ENCODE results near the gene SLC30A2. TPM values are rescaled to one million over a fixed set of nuclear protein-coding genes. Genes with fewer than 3 reads are reported as not detected.

Gene SLC30A2
- total and polyA plus RNA-seq, 2 experiments from 2014 or later: 0.07 TPM; not detected in 1

- Mint-ChIP-seq H3K27ac (no peak overlapping the region), H3K4me1 (peaks cover 5% of the 10 kb centered on the region; the same call in 1 of the 3 replicates), H3K36me3 (ENCODE audit: low read depth) (no peaks in the 10 kb centered on the region), H3K4me3 (no peak overlapping the region), H3K27me3 (ENCODE audit: insufficient read depth, low read depth, poor library complexity) (peaks cover 9% of the 10 kb centered on the region), H3K9me3 (no peaks in the 10 kb centered on the region)
- no peaks in the 10 kb centered on the region for H3K9me2 ChIP-seq (ENCODE audit: insufficient read depth)
- H3K4me3 ChIP-seq: no peak overlapping the region
- ATAC-seq (no peak), DNase-seq (ENCODE audit: low spot score) (no peak)
- TF ChIP-seq NANOG (IDR thresholded peaks at IDR 0.05; ENCODE audit: borderline replicate concordance): no peak
- no peak for TF ChIP-seq EZH2 (IDR thresholded peaks at IDR 0.05; ENCODE audit: low read depth, unreplicated experiment)
- TF ChIP-seq STAT1 (IDR thresholded peaks at IDR 0.05; ENCODE audit: unreplicated experiment): no peak
- no peak for TF ChIP-seq ETS1 (IDR thresholded peaks at IDR 0.05)
- no peak for TF ChIP-seq POLR2AphosphoS5 (IDR thresholded peaks at IDR 0.05; ENCODE audit: low read depth)
- TF ChIP-seq ZNF114 (CRISPR knock-in tag; IDR thresholded peaks at IDR 0.05): no peak
- TF ChIP-seq ZNF331 (CRISPR knock-in tag; IDR thresholded peaks at IDR 0.05; ENCODE audit: low read depth): no peak
- no peak for TF ChIP-seq JUNB (IDR thresholded peaks at IDR 0.05; ENCODE audit: unreplicated experiment)
- H3K27me3 ChIP-seq (ENCODE audit: insufficient read depth): 0 out of 2 replicates have a peak, but pooled peaks cover 4% of the 10 kb centered on the region
- no peak overlapping the region for H2AFZ ChIP-seq
- no peaks in the 10 kb centered on the region for H3K4me1 ChIP-seq (ENCODE audit: insufficient read depth)
- no peaks in the 10 kb centered on the region for H4K20me1 ChIP-seq (replicated peaks; ENCODE audit: insufficient read depth)
- H3F3A ChIP-seq (replicated peaks; ENCODE audit: low read depth): no peaks in the 10 kb centered on the region
- H3K36me3 ChIP-seq (ENCODE audit: insufficient read depth): no peaks in the 10 kb centered on the region
- no peaks in the 10 kb centered on the region for H3K79me2 ChIP-seq (replicated peaks; ENCODE audit: insufficient read depth)
- no peak overlapping the region for H3K4me2 ChIP-seq
- no peak overlapping the region for H3K27ac ChIP-seq (ENCODE audit: low read depth)
These were observed 12.2 kb upstream of the SLC30A2 start for GRCh38 chr1:26058052-26058595.

GRCh38 chr1:26057189-26057588 lies 11.3 kb upstream of the SLC30A2 start:
- Mint-ChIP-seq H3K4me1 (peaks cover 5% of the 10 kb centered on the region; the same call in 1 of the 3 replicates), H3K27me3 (ENCODE audit: insufficient read depth, low read depth, poor library complexity) (peaks cover 9% of the 10 kb centered on the region), H3K36me3 (ENCODE audit: low read depth) (no peaks in the 10 kb centered on the region), H3K4me3 (no peak overlapping the region), H3K9me3 (no peaks in the 10 kb centered on the region), H3K27ac (no peak overlapping the region)
- H3K27ac ChIP-seq (ENCODE audit: low read depth): no peak overlapping the region
- no peak for ATAC-seq
- no peaks in the 10 kb centered on the region for H3K36me3 ChIP-seq (ENCODE audit: insufficient read depth)
- no peak overlapping the region for H3K4me3 ChIP-seq
- H3K27me3 ChIP-seq (ENCODE audit: insufficient read depth): 0 out of 2 replicates have a peak, but pooled peaks cover 5% of the 10 kb centered on the region
- H3K79me2 ChIP-seq (replicated peaks; ENCODE audit: insufficient read depth): no peaks in the 10 kb centered on the region
- no peak for DNase-seq (ENCODE audit: low spot score)
- H4K20me1 ChIP-seq (replicated peaks; ENCODE audit: insufficient read depth): no peaks in the 10 kb centered on the region
- H3K4me2 ChIP-seq: no peak overlapping the region
- H3F3A ChIP-seq (replicated peaks; ENCODE audit: low read depth): no peaks in the 10 kb centered on the region
- no peaks in the 10 kb centered on the region for H3K9me2 ChIP-seq (ENCODE audit: insufficient read depth)
- no peak overlapping the region for H2AFZ ChIP-seq
- TF ChIP-seq EZH2 (IDR thresholded peaks at IDR 0.05; ENCODE audit: low read depth, unreplicated experiment) (no peak), ZNF462 (CRISPR knock-in tag; IDR thresholded peaks at IDR 0.05) (no peak), ETS1 (IDR thresholded peaks at IDR 0.05) (no peak), NANOG (IDR thresholded peaks at IDR 0.05; ENCODE audit: borderline replicate concordance) (no peak)
- H3K4me1 ChIP-seq (ENCODE audit: insufficient read depth): no peaks in the 10 kb centered on the region
